Gastroesophageal sphincter (tissue), 4 donors: ENCODE data around the gene COL11A2. TPM values are rescaled to one million over a fixed set of nuclear protein-coding genes. Genes with fewer than 3 reads are reported as not detected.
A peak's percentile ranks its signal among the peaks of the same experiment; 100 is the strongest.

Experiments used
- ATAC-seq: fragments of 150-250 bp; one replicate; pipeline ENCODE4 v1.9.1; 2016; ENCODE audit warnings: mild to moderate bottlenecking, moderate library complexity
- H3K27ac ChIP-seq, 4 donors: fragments of 200-600 bp; sonication (generic) in 3 of 4; 1 replicate in 3 of 4; 2 replicates in 1 of 4; pipeline ENCODE4 v1.5.1; 2016 to 2019
- H3K27me3 ChIP-seq: fragments of 200-600 bp; sonication (generic); one replicate; pipeline ENCODE4 v1.5.1; 2019
- H3K36me3 ChIP-seq, 2 donors: fragments of 200-600 bp; sonication (generic); one replicate each; pipeline ENCODE4 v1.5.1; 2019; ENCODE audit warnings: control low read depth in 1 of 2
- H3K4me1 ChIP-seq, 3 donors: fragments of 200-600 bp; sonication (generic); 1 replicate in 2 of 3; 2 replicates in 1 of 3; pipeline ENCODE4 v1.5.1; 2016 to 2019; ENCODE audit warnings: control low read depth in 2 of 3
- H3K4me3 ChIP-seq, 2 donors: fragments of 200-600 bp; sonication (generic); one replicate each; pipeline ENCODE4 v1.5.1; 2019; ENCODE audit warnings: mild to moderate bottlenecking in 1 of 2, moderate library complexity in 1 of 2
- H3K9me3 ChIP-seq, 3 donors: fragments of 200-600 bp; sonication (generic); one replicate each; pipeline ENCODE4 v1.5.1; 2017 to 2019; ENCODE audit warnings: control low read depth in 2 of 3
- EP300 ChIP-seq: sonication (generic); formaldehyde crosslinking; IDR thresholded peaks from one replicate; pipeline ENCODE4 v1.6.1; 2017; ENCODE audit warnings: antibody characterized with exemption, mild to moderate bottlenecking
- POLR2A ChIP-seq, 2 donors: fragments of 450-650 bp; IDR thresholded peaks; one replicate each; pipeline ENCODE4 v1.6.1; 2017; ENCODE audit warnings: antibody characterized with exemption in 2 of 2, mild to moderate bottlenecking in 2 of 2, moderate library complexity in 1 of 2
- POLR2AphosphoS5 ChIP-seq: sonication (generic); formaldehyde crosslinking; IDR thresholded peaks from one replicate; pipeline ENCODE4 v1.6.1; 2017; ENCODE audit warnings: antibody characterized with exemption
- WGBS, 2 donors: methylation state at CpG; one replicate each; pipeline ENCODE4 v1.1.5; 2018; ENCODE audit warnings: low coverage in 1 of 2; 5-methylcytosine and 5-hydroxymethylcytosine counted together
- total RNA-seq, 4 donors: library from RNA; depleted of rRNA; stranded (reverse); fragments of >200 nt; gene quantifications; one replicate each; pipeline ENCODE4 v1.1.0, GENCODE V29; 2016
- TF ChIP-seq, protein P1 (sequence below), 4 experiments: fragments of 200-600 bp in 2 of 4; fragments of 450-650 bp in 2 of 4; sonication (generic) in 1 of 4; IDR thresholded peaks; one replicate each; pipeline ENCODE4 v1.5.1; 2017 to 2019; ENCODE audit warnings: antibody characterized with exemption in 4 of 4, mild to moderate bottlenecking in 2 of 4, moderate library complexity in 2 of 4

COL11A2 gene
- total RNA-seq, 4 donors from 2014 or later, result 0.35 to 1.4 (median 0.45) TPM

- Histone ChIP-seq H3K4me1 (peaks cover 0 to 37% (median 9%) of the 10 kb centered on the region in 3 donors), H3K27me3 (peaks cover 37% of the 10 kb centered on the region), H3K9me3 (no peaks in the 10 kb centered on the region), H3K4me3 (peak overlapping the region in 1 of 2 donors; percentile 45), H3K36me3 (peaks cover 0 to 40% of the 10 kb centered on the region in 2 donors), H3K27ac (peak overlapping the region in 3 of 4 donors; percentile 48 to 79 (median 72))
- ATAC-seq, result peak; percentile 3
- WGBS, 2 donors, result 40 to 80% methylated on average over 1 of the region's 6 CpGs
- TF ChIP-seq POLR2AphosphoS5 (no peak), EP300 (no peak), POLR2A (IDR thresholded peaks at IDR 0.05) (no peak)
- TF ChIP-seq, protein P1, sequence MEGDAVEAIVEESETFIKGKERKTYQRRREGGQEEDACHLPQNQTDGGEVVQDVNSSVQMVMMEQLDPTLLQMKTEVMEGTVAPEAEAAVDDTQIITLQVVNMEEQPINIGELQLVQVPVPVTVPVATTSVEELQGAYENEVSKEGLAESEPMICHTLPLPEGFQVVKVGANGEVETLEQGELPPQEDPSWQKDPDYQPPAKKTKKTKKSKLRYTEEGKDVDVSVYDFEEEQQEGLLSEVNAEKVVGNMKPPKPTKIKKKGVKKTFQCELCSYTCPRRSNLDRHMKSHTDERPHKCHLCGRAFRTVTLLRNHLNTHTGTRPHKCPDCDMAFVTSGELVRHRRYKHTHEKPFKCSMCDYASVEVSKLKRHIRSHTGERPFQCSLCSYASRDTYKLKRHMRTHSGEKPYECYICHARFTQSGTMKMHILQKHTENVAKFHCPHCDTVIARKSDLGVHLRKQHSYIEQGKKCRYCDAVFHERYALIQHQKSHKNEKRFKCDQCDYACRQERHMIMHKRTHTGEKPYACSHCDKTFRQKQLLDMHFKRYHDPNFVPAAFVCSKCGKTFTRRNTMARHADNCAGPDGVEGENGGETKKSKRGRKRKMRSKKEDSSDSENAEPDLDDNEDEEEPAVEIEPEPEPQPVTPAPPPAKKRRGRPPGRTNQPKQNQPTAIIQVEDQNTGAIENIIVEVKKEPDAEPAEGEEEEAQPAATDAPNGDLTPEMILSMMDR (IDR thresholded peaks at IDR 0.05), result no peak
Measured at GRCh38 chr6:33193619-33194018, 1.4 kb upstream of the COL11A2 start.

GRCh38 chr6:33192671-33193602, 670 bp upstream of the COL11A2 start:
- H3K27me3 ChIP-seq, result peaks cover 44% of the 10 kb centered on the region
- H3K4me3 ChIP-seq, result peak overlapping the region; percentile 15 to 45
- peaks cover 0 to 40% of the 10 kb centered on the region in 2 donors for H3K36me3 ChIP-seq
- H3K9me3 ChIP-seq, result no peaks in the 10 kb centered on the region
- H3K4me1 ChIP-seq, result peaks cover 0 to 30% (median 9%) of the 10 kb centered on the region in 3 donors
- peak; percentile 33 for ATAC-seq
- H3K27ac ChIP-seq, result peak overlapping the region in 3 of 4 donors; percentile 48 to 79 (median 72)
- TF ChIP-seq POLR2A (IDR thresholded peaks at IDR 0.05), result no peak
- peak; percentile 6 for TF ChIP-seq POLR2AphosphoS5
- TF ChIP-seq, protein P1 (IDR thresholded peaks at IDR 0.05), result peak in 1 of 4 experiments; percentile 4
- TF ChIP-seq EP300, result no peak
- WGBS, 2 donors, result 0% methylated on average over 4 to 5 of the region's 72 CpGs

DNA sequence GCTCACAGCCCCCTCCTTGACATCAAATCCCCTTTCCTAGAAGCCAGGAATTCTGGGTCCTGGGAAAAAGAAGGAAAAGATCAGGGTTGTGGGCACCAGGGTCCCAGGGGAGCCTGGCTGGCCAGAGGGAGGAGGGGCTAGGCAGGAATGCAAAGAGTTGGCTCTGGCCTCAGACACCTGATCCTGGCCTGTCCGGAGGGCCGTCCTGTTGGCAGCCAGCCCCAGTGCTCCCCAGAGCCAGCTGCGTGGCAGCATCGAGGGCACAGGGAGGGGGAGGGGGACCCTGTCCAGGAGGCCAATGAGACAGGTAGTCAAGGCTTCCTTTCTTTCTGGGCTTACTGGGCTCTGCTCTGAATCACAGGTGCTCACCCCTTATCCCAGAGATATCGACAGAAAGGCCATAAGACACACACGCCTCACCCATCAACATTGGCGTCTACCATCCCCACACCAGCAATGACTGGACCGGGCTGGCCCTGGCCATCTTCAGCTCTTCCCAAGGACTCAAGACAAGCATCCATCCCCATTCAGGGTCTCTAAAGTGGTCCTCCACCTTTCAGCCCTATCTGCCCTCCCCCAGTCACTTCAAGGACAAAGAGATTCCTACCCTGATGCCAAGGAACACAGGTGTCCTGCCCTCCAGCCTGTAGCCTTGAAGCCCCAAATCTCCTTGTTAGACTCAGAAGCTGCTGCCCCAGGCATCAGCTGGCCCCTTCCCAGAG, 723 bp downstream of the COL11A2 start:
- no peak overlapping the region for H3K4me3 ChIP-seq
- WGBS, 2 donors, result 83% methylated on average over 1 of the region's 8 CpGs; no CpG with 5 or more reads in 1 of the 2 donors
- no peak for ATAC-seq
- no peak overlapping the region for H3K27ac ChIP-seq
- no peak for TF ChIP-seq POLR2AphosphoS5
- TF ChIP-seq, protein P1 (IDR thresholded peaks at IDR 0.05), result no peak
- no peak for TF ChIP-seq POLR2A (IDR thresholded peaks at IDR 0.05)
- no peak for TF ChIP-seq EP300
- peaks cover 0 to 27% of the 10 kb centered on the region in 2 donors for H3K36me3 ChIP-seq
- H3K4me1 ChIP-seq, result peaks cover 0 to 21% (median 9%) of the 10 kb centered on the region in 3 donors
- no peaks in the 10 kb centered on the region for H3K9me3 ChIP-seq
- peaks cover 45% of the 10 kb centered on the region for H3K27me3 ChIP-seq

- peaks cover 0 to 21% (median 9%) of the 10 kb centered on the region in 3 donors for H3K4me1 ChIP-seq
- peaks cover 0 to 17% of the 10 kb centered on the region in 2 donors for H3K36me3 ChIP-seq
- 81 to 88% methylated on average over 2 to 8 of the region's 11 CpGs for WGBS, 2 donors
- H3K27ac ChIP-seq, result no peak overlapping the region
- no peak for ATAC-seq
- peaks cover 45% of the 10 kb centered on the region for H3K27me3 ChIP-seq
- TF ChIP-seq POLR2A (IDR thresholded peaks at IDR 0.05) (no peak), EP300 (no peak), POLR2AphosphoS5 (no peak)
- TF ChIP-seq, protein P1 (IDR thresholded peaks at IDR 0.05), result no peak
- H3K4me3 ChIP-seq, result no peak overlapping the region
- no peaks in the 10 kb centered on the region for H3K9me3 ChIP-seq
Measured at GRCh38 chr6:33190504-33191107, 1.7 kb downstream of the COL11A2 start.
